ENCODE measurements around the gene SPAAR.
"Not testable (repeated sequence)": the region's sequence is repeated elsewhere in the genome, so short reads cannot be mapped to it uniquely, and the experiment has no call there.

SPAAR gene, protein sequence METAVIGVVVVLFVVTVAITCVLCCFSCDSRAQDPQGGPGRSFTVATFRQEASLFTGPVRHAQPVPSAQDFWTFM

GRCh38 chr9:35909274-35909673 lies at the start of gene SPAAR:
SPAAR (plus strand) TSS chr9:35909490; CDS start chr9:35910464, 974 bp downstream.
- FAIRE-seq = no peak

GRCh38 chr9:35859990-35860339 lies 49.3 kb upstream of the SPAAR start:
- FAIRE-seq = no peak

DNA sequence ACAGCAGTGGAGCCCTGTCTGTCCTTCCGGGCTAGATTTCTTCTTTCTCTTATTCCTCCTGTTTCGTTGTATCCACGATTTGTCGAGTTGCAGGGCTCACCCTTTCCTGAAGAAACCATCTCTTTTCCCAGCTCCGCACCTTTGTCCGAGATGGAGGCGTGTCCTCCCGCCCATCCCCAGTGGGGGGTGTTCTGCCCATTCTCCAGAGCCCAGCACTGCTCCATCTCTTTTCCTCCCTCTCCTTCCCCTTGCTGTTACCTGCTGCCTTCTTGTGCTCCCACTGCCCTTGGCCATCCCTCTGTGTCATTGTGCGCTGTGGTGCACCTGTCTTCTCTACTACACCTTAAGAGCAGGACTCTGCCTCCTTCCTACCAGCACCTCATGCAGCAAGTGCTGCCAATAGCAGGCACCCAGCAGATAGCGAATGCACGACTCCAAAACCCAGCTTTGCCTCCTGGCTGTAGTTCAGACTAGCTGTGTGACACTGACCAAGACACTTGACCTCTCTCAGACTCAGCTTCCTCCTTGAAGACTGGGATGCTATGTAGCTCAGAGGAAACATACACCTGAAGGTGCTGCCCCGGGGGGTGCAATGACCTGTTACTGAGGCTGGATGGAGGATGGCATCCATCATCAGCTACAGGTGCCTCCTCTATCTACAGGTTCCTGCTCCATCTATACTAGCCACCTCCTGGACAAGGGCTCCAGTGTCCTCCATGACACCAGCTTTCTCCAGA lies 48.0 kb upstream of the SPAAR start:
- FAIRE-seq = no peak

- FAIRE-seq = no peak
These were observed 47.0 kb upstream of the SPAAR start for GRCh38 chr9:35862328-35862727.

- no peak for FAIRE-seq
These were observed 45.7 kb upstream of the SPAAR start for GRCh38 chr9:35863583-35863982.

- no peak for FAIRE-seq
These were observed 44.5 kb upstream of the SPAAR start for GRCh38 chr9:35864695-35865255.

GRCh38 chr9:35867538-35867937 lies 41.8 kb upstream of the SPAAR start:
- FAIRE-seq = no peak

GRCh38 chr9:35868933-35869332 lies 40.4 kb upstream of the SPAAR start:
- no peak for FAIRE-seq

DNA sequence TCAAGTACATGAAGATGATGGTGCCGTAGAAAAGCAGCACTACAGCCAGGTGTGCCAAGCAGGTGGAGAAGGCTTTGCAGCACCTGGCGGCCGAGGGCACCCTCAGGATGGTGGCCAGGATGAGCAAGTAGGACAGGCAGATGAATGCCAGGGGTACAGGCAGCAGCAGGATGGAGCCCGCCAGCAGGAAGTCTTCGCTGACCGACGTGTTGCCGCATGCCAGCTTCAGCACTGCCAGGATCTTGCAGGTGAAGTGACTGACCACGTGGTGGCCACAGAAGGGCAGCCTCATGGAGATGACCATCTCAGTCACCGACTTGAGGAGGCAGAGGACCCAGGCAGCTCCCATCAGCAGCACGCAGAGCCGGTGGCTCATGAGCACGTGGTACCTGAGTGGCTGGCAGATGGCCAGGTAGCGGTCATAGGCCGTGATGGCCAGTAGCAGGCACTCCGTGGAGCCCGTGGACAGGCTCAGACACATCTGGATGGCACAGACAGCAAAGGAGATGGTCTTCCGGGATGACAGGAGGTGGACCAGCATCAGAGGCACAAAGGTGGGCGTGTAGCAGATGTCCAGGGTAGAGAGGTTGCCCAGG lies 39.6 kb upstream of the SPAAR start:
- FAIRE-seq = no peak

GRCh38 chr9:35870351-35870923 lies 38.9 kb upstream of the SPAAR start, which contains the start of gene OR13J1:
OR13J1 (minus strand) TSS chr9:35870401; CDS start chr9:35870401, 0 bp downstream.
- FAIRE-seq = no peak

GRCh38 chr9:35871545-35871944 lies 37.7 kb upstream of the SPAAR start:
- no peak for FAIRE-seq

- no peak for FAIRE-seq
These were observed 36.8 kb upstream of the SPAAR start for GRCh38 chr9:35872505-35872904.

DNA sequence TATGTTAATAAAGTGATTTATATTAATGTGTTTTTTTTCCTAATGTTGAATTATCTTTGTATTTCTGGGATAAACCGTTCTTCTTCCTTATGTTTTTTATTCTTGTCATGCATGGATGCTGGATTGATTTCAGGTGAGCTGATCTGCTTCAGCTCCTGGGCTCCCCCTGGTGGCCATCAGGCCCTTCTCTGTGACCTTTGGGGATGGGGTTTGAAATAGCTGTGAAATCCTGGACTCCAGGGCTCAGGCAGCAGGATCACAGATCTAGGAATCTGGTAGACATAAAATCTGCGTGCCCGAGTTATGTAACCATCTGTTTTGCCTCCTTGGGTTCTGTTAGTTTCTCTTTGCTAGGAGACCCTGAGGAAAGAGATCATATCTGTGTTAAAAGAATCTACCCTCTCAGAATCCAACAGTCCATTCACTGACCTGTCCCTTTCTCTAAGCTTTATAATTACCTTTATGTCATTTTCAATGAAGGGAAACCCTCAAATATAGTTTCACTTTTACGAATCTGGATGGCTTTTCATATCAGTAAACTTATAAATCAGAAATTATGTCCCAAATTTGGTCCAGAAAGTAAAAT lies 26.9 kb upstream of the SPAAR start:
- peak; percentile 98 for FAIRE-seq

DNA sequence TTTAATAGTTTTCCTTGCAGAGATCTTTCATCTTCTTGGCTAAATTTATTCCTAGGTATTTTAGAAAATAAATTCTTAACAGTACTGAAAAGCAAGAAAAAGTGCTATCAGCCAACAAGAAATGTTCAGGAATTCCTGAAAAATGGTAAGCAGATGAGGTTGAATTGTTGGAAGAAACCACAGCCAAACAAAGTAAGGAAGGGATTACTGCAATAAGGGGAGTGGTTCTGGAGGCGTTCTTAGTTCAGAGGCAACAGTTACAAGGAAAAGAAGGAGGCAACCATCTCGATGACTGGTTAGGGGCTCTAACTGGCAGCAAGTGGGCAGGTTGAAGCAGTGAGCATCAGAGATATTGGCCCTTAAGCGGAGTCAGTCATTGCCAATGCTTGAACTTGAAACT lies 26.3 kb upstream of the SPAAR start:
- FAIRE-seq = no peak

- FAIRE-seq = not testable (repeated sequence)
These were observed 24.4 kb upstream of the SPAAR start for GRCh38 chr9:35884908-35885307.

DNA sequence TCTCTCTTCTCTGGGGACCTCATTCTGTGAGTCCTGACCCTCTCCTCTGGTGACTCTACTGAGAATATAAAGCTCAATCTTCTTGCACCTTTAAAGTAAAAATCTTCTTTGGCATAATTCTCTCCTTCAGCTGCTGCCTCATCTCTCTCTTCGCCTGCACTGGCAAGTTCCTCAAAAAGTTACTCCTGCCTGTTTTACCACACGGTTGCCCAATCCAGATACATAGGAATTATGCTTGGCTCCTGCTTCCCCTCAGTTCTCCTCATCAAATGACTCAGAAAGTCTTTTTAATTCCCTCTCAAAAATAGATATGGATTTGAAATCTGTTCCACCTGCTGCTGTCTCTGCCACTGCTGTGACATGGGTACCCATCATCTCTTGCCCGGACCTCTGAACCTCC lies 17.6 kb upstream of the SPAAR start:
- no peak for FAIRE-seq

DNA sequence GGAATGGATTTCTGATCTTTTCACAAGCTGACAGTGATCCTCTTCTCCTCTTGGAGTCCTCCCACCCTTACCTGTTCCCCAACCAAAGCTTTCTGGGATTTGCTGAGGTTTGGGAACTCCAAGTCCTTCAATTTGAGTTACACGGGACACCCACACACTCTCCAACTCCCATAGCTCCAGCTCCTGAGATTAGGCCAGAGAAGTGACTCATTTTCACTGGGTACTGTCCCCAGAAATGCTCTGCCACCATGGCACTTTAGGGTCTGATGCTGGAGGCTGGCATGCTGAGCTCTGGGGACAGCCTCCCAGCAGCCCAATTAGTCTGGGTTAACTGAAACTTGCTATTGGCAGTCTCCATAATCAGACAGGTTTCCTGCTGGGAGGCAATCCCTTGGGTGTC lies 17.2 kb upstream of the SPAAR start:
- FAIRE-seq = no peak

GRCh38 chr9:35896570-35896969 lies 12.7 kb upstream of the SPAAR start:
- no peak for FAIRE-seq

- FAIRE-seq = not testable (repeated sequence)
These were observed 11.8 kb upstream of the SPAAR start for GRCh38 chr9:35897376-35898099.

- FAIRE-seq = no peak
These were observed 11.0 kb upstream of the SPAAR start for GRCh38 chr9:35898337-35898736.

DNA sequence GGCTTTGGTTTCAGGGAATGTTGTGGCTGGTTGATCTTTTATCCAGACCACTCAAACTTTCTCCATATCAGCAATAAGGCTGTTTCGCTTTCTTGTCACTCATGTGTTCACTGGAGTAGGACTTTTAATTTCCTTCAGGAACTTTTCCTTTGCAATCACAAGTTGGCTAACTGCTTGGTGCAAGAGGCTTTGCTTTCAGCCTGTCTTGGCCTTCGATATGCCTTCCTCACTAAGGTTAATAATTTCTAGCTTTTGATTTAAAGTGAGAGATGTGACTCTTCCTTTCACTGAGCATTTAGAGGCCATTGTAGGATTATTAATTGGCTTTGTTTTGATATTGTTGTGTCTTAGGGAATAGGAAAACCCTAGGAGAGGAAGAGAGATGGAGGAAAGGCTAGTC lies 10.3 kb upstream of the SPAAR start:
- no peak for FAIRE-seq

- FAIRE-seq = peak; percentile 96
These were observed 6.2 kb upstream of the SPAAR start for GRCh38 chr9:35903049-35903448.

- FAIRE-seq = no peak
These were observed 5.0 kb upstream of the SPAAR start for GRCh38 chr9:35904338-35904737.
